Measurements from ENCODE around the gene RIC8A.
"Not testable (repeated sequence)": the region's sequence is repeated elsewhere in the genome, so short reads cannot be mapped to it uniquely, and the experiment has no call there.

The RIC8A gene

GRCh38 chr11:207208-207862 is at the start of gene RIC8A, which contains the start of gene BET1L:
Gene RIC8A (plus strand): TSS chr11:207708. CDS start chr11:208855, 1,147 bp downstream.
Gene BET1L (minus strand): TSS chr11:207399. CDS start chr11:207321, 78 bp downstream.
- Histone ChIP-seq H3K9me3 (ENCODE audit: insufficient read depth, low read depth, low read length) (no peaks in the 10 kb centered on the region), H3K9me2 (replicated peaks; ENCODE audit: low read depth, low read length) (no peaks in the 10 kb centered on the region), H3K4me3 (ENCODE audit: low read length, poor library complexity, severe bottlenecking) (peak within 1 kb of the TSS; percentile 98), H3K36me3 (ENCODE audit: insufficient read depth, low read length) (peaks cover 20% of the 10 kb centered on the region; the same call in 1 of the 2 replicates), H3F3A (ENCODE audit: low read depth) (peaks cover 5% of the 10 kb centered on the region), H3K79me2 (ENCODE audit: insufficient read depth, low read length) (peaks cover 69% of the 10 kb centered on the region), H4K20me1 (ENCODE audit: insufficient read depth, low read length, poor library complexity, severe bottlenecking) (peaks cover 36% of the 10 kb centered on the region), H3K4me2 (ENCODE audit: low read depth, low read length, poor library complexity, severe bottlenecking) (peak within 1 kb of the TSS; percentile 84), H3K9ac (ENCODE audit: low read depth, low read length, poor library complexity, severe bottlenecking) (peak within 1 kb of the TSS; percentile 99), H3K4me1 (ENCODE audit: insufficient read depth, low read length, poor library complexity, severe bottlenecking) (peaks cover 53% of the 10 kb centered on the region), H3K27me3 (ENCODE audit: insufficient read depth, low read length, poor library complexity, severe bottlenecking) (no peaks in the 10 kb centered on the region), H2AFZ (ENCODE audit: low read length) (peak within 1 kb of the TSS; percentile 15; the same call in 1 of the 2 replicates)
- TF ChIP-seq CTCF (conservative IDR thresholded peaks at IDR 0.05; ENCODE audit: low read length): no peak

GRCh38 chr11:180242-180641 is 27.3 kb upstream of the RIC8A start:
- H3K79me2 ChIP-seq (ENCODE audit: insufficient read depth, low read length); H3K9me3 ChIP-seq (ENCODE audit: insufficient read depth, low read depth, low read length); H4K20me1 ChIP-seq (ENCODE audit: insufficient read depth, low read length, poor library complexity, severe bottlenecking); H3K9me2 ChIP-seq (replicated peaks; ENCODE audit: low read depth, low read length); H3K27me3 ChIP-seq (ENCODE audit: insufficient read depth, low read length, poor library complexity, severe bottlenecking); H3K4me2 ChIP-seq (ENCODE audit: low read depth, low read length, poor library complexity, severe bottlenecking); H3K4me3 ChIP-seq (ENCODE audit: low read length, poor library complexity, severe bottlenecking); H3K9ac ChIP-seq (ENCODE audit: low read depth, low read length, poor library complexity, severe bottlenecking); H3F3A ChIP-seq (ENCODE audit: low read depth); H3K4me1 ChIP-seq (ENCODE audit: insufficient read depth, low read length, poor library complexity, severe bottlenecking); H3K36me3 ChIP-seq (ENCODE audit: insufficient read depth, low read length); H2AFZ ChIP-seq (ENCODE audit: low read length): not testable (repeated sequence)
- peak; percentile 26 for TF ChIP-seq CTCF (conservative IDR thresholded peaks at IDR 0.05; ENCODE audit: low read length)

- not testable (repeated sequence) for H3F3A ChIP-seq (ENCODE audit: low read depth); H3K79me2 ChIP-seq (ENCODE audit: insufficient read depth, low read length); H2AFZ ChIP-seq (ENCODE audit: low read length); H3K4me1 ChIP-seq (ENCODE audit: insufficient read depth, low read length, poor library complexity, severe bottlenecking); H3K4me3 ChIP-seq (ENCODE audit: low read length, poor library complexity, severe bottlenecking); H3K9me3 ChIP-seq (ENCODE audit: insufficient read depth, low read depth, low read length); H3K4me2 ChIP-seq (ENCODE audit: low read depth, low read length, poor library complexity, severe bottlenecking); H3K9ac ChIP-seq (ENCODE audit: low read depth, low read length, poor library complexity, severe bottlenecking); H3K9me2 ChIP-seq (replicated peaks; ENCODE audit: low read depth, low read length); H3K36me3 ChIP-seq (ENCODE audit: insufficient read depth, low read length); H4K20me1 ChIP-seq (ENCODE audit: insufficient read depth, low read length, poor library complexity, severe bottlenecking); H3K27me3 ChIP-seq (ENCODE audit: insufficient read depth, low read length, poor library complexity, severe bottlenecking)
Observed at GRCh38 chr11:189200-189783, 18.2 kb upstream of the RIC8A start.

- H4K20me1 ChIP-seq (ENCODE audit: insufficient read depth, low read length, poor library complexity, severe bottlenecking); H2AFZ ChIP-seq (ENCODE audit: low read length); H3K4me1 ChIP-seq (ENCODE audit: insufficient read depth, low read length, poor library complexity, severe bottlenecking); H3K36me3 ChIP-seq (ENCODE audit: insufficient read depth, low read length); H3K4me3 ChIP-seq (ENCODE audit: low read length, poor library complexity, severe bottlenecking); H3K27me3 ChIP-seq (ENCODE audit: insufficient read depth, low read length, poor library complexity, severe bottlenecking); H3K4me2 ChIP-seq (ENCODE audit: low read depth, low read length, poor library complexity, severe bottlenecking); H3K9ac ChIP-seq (ENCODE audit: low read depth, low read length, poor library complexity, severe bottlenecking); H3K79me2 ChIP-seq (ENCODE audit: insufficient read depth, low read length); H3K9me3 ChIP-seq (ENCODE audit: insufficient read depth, low read depth, low read length); H3F3A ChIP-seq (ENCODE audit: low read depth); H3K9me2 ChIP-seq (replicated peaks; ENCODE audit: low read depth, low read length): not testable (repeated sequence)
- TF ChIP-seq CTCF (conservative IDR thresholded peaks at IDR 0.05; ENCODE audit: low read length): peak; percentile 44
Observed at GRCh38 chr11:189843-190311, 17.6 kb upstream of the RIC8A start.

GRCh38 chr11:190546-190945 is 17.0 kb upstream of the RIC8A start:
- not testable (repeated sequence) for H3K79me2 ChIP-seq (ENCODE audit: insufficient read depth, low read length); H3K27me3 ChIP-seq (ENCODE audit: insufficient read depth, low read length, poor library complexity, severe bottlenecking); H3K4me3 ChIP-seq (ENCODE audit: low read length, poor library complexity, severe bottlenecking); H3K9me2 ChIP-seq (replicated peaks; ENCODE audit: low read depth, low read length); H3F3A ChIP-seq (ENCODE audit: low read depth); H3K4me2 ChIP-seq (ENCODE audit: low read depth, low read length, poor library complexity, severe bottlenecking); H3K9ac ChIP-seq (ENCODE audit: low read depth, low read length, poor library complexity, severe bottlenecking); H4K20me1 ChIP-seq (ENCODE audit: insufficient read depth, low read length, poor library complexity, severe bottlenecking); H2AFZ ChIP-seq (ENCODE audit: low read length); H3K36me3 ChIP-seq (ENCODE audit: insufficient read depth, low read length); H3K4me1 ChIP-seq (ENCODE audit: insufficient read depth, low read length, poor library complexity, severe bottlenecking); H3K9me3 ChIP-seq (ENCODE audit: insufficient read depth, low read depth, low read length)
